H4 (cell line): ENCODE data around the gene VAV2. TPM values are rescaled to one million over a fixed set of nuclear protein-coding genes. Genes with fewer than 3 reads are reported as not detected.

Source experiments
- DNase-seq: peaks from one replicate; pipeline ENCODE4 v3.0.0-alpha.2; 2015; ENCODE audit warnings: low spot score
- total RNA-seq: library from RNA; depleted of rRNA; stranded (reverse); fragments of >200 nt; shearing (Covaris generic); gene quantifications from 2 replicates; pipeline ENCODE4 v1.2.3, GENCODE V29; 2014; rRNA removed

The VAV2 gene
- total RNA-seq, 1 experiment from 2014 or later = 4.5 TPM

GRCh38 chr9:133712221-133713100, 279.7 kb downstream of the VAV2 start:
- no peak for DNase-seq

Other genes starting within 250 kb of the VAV2 start
- gene BRD3OS, start 33.2 kb upstream of the VAV2 start, total RNA-seq = 23.1 and 26.4 TPM in 2 replicates
- 2.5 TPM in 2 replicates for gene BRD3, start 75.7 kb upstream of the VAV2 start, total RNA-seq
- 26.4 and 30.7 TPM in 2 replicates for gene WDR5, start 143.8 kb upstream of the VAV2 start, total RNA-seq
- gene RNU6ATAC, start 172.2 kb upstream of the VAV2 start, total RNA-seq = not detected in 2 replicates